ENCODE results near the gene MYCT1.
"Not testable (repeated sequence)": the region's sequence is repeated elsewhere in the genome, so short reads cannot be mapped to it uniquely, and the experiment has no call there.

The MYCT1 gene, protein sequence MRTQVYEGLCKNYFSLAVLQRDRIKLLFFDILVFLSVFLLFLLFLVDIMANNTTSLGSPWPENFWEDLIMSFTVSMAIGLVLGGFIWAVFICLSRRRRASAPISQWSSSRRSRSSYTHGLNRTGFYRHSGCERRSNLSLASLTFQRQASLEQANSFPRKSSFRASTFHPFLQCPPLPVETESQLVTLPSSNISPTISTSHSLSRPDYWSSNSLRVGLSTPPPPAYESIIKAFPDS

DNA sequence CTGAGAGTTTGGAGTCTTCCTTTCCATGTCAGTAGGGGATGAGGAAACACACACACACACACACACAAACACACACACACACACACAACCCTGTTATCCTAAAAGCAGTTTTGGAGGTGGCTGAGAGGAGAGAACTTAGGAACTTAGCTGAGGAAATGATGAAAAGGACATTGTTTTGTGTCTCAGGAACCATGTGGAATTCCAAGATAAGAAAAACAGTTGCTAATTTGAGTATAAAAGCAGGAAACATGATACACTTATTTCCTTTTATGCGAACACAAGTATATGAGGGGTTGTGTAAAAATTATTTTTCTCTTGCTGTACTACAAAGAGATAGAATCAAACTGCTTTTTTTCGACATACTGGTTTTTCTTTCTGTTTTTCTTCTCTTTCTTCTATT lies at the start of gene MYCT1:
Gene MYCT1 (plus strand): TSS at position 264 of the 400 bp plus-strand sequence. CDS start 6 bp downstream, at position 270.
- FAIRE-seq (no peak), DNase-seq (ENCODE audit: insufficient read length, low spot score) (no peak)
- TF ChIP-seq POLR2A (IDR thresholded peaks at IDR 0.05; ENCODE audit: low read depth, low read length) = no peak

DNA sequence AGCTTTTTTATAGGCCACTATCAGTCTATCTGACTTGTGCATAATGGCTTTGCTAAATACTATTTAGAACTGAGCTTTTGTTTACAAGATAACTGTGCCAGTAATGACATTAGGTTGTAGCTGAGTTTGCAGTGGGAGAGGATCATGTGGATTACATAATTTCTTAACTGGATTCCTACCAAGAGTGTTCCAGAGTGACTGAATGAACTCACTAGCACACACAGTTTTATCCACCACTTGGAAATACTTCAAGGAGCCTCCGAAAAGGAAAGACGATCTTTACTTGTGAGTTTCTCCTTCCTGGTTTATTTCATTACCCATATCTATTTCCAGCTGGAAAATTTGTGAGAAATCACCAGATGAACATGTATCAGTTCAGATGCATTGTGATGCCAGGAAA lies 49.6 kb upstream of the MYCT1 start:
- DNase-seq (ENCODE audit: insufficient read length, low spot score) = no peak
- no peak for TF ChIP-seq POLR2A (IDR thresholded peaks at IDR 0.05; ENCODE audit: low read depth, low read length)
- FAIRE-seq = no peak

DNA sequence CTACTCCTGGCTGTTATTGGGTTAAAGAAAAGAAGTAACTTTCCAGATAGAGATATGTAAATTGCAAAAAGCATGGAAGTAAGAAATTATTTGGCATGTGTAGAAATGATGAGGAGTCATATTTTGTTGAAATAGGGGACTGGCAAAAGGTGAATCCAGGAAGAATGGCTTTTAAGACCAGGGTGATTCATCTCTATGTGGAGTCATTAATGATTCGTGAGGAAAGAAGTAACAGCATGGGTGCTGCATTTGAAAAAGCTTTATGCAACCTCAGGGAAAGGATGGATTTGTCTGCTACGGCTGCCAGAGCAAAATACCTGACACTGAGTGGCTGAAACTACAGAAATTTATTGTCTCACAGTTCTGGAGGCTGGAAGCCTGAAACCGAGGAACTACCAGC lies 45.7 kb upstream of the MYCT1 start:
- no peak for TF ChIP-seq POLR2A (IDR thresholded peaks at IDR 0.05; ENCODE audit: low read depth, low read length)
- FAIRE-seq (no peak), DNase-seq (ENCODE audit: insufficient read length, low spot score) (no peak)

DNA sequence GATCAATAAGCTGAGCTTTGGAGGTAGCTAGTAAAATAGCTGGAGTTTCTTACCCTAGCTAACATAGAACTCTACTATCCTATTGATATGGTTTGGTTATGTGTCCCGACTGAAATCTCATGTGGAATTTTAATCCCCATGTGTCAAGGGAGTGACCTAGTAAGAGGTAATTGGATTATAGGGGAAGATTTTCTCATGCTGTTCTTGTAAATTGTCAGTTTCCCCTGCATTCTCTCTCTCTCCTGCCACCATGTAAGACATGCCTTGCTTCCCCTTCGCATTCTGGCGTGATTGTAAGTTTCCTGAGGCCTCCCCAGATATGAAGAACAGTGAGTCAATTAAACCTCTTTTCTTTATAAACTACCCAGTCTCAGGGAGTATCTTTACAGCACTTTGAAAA lies 35.9 kb upstream of the MYCT1 start:
- FAIRE-seq (no peak), DNase-seq (ENCODE audit: insufficient read length, low spot score) (no peak)
- TF ChIP-seq POLR2A (IDR thresholded peaks at IDR 0.05; ENCODE audit: low read depth, low read length) = no peak

DNA sequence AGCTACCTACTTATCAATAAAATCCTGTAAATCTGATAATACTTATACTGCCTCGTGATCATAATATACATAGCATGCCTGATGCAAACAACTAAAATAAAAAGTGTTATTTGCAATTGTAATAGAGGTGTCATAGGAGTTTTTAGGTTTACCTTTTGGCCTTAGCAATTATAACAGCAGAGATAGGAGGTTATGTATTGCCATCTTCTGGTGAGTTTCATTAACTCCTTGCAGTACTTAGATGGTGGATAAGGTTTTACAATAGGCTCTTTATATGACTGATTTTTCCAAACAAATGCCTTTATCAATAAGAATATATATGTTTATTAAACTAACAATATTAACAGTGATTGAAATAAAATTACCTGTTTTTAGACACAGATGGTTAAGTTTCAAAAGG lies 27.8 kb upstream of the MYCT1 start:
- DNase-seq (ENCODE audit: insufficient read length, low spot score) (no peak), FAIRE-seq (no peak)
- TF ChIP-seq POLR2A (IDR thresholded peaks at IDR 0.05; ENCODE audit: low read depth, low read length) = no peak

DNA sequence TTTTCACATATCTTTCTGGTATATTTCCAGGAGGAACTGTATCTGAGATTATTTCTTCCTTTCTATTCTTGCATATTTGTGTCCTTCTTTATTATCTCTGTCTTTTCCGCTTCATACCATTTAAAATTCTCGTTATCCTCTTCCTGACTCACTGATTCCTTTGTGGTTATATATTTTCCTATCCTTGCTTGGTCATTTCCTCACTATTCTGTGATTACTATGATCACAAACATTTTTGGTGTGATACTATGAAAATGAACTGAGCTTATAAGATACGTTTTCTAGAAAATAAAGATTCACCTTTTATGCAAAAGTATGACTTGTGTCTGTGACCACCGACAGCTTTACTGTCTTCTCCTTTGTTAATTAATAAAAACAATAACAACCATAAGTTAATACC lies 26.5 kb upstream of the MYCT1 start:
- FAIRE-seq = no peak
- no peak for TF ChIP-seq POLR2A (IDR thresholded peaks at IDR 0.05; ENCODE audit: low read depth, low read length)

DNA sequence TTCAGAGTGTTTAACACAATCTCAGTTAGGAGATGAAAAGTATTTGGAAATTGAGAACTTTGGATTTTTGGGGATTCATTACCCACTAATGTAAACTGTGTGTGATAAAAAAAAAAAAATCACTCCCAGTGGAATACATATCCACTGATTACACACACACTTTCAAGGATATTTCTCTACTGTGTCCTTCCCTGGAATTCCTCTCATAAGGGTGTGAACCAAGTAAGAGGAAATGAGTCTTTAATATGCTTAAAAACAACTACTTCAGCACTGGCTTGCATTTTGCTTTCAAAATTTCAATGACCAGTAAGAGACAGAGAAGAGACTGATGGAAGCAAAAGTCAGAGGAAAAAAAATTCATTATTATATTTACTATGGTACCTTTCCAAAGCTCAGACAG lies 24.5 kb upstream of the MYCT1 start:
- no peak for TF ChIP-seq POLR2A (IDR thresholded peaks at IDR 0.05; ENCODE audit: low read depth, low read length)
- FAIRE-seq (no peak), DNase-seq (ENCODE audit: insufficient read length, low spot score) (no peak)

More for the DNA sequence above, 26.5 kb upstream of the MYCT1 start:
- no peak for DNase-seq (ENCODE audit: insufficient read length, low spot score)

DNA sequence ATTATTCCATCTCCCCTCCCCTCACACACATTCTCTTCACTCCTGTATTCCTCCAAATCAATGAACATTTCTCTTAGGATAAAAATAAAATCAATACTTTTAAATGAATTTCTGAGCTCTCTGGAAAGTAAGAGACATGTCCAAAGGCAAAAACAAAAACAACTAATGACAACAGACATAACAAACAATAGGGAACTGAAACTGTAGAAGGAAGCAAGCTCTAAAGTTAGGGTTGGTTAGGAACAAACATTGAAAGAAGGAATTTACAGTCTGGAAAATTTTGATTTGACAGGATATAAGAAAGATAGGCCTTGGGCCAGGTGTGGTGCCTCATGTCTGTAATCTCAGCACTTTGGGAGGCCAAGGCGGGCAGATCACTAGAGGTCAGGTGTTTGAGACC lies 17.5 kb upstream of the MYCT1 start:
- no peak for TF ChIP-seq POLR2A (IDR thresholded peaks at IDR 0.05; ENCODE audit: low read depth, low read length)
- no peak for DNase-seq (ENCODE audit: insufficient read length, low spot score)
- no peak for FAIRE-seq

DNA sequence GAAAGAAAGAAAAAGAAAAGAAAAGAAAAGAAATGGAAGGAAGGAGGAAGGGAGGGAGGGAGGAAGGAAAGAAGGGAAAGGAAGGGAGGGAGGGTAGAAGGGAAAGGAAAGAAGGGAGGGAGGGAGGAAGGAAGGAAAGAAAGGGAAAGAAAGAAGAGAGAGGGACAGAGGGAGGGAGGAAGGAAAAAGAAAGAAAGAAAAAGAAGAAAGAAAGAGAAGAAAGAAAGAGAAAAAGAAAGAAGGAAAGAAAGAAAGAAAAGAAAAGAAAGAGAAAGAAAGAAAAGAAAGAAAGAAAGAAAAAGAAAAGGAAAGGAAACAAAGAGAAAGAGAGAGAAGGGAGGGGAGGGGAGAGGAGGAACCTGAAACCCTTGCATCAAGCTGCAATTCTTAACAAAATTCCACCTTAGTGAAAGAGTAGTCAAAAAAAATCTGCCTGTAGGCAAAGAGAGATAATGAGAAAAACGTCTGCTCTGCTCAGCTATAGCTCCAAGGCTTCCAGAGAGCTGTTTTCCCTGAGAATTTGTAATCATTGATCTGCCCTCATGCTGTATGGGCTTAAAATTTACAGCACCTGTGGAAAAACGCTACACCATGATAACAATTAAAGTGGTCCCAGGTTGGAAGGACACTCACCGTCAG lies 16.7 kb upstream of the MYCT1 start:
- DNase-seq (ENCODE audit: insufficient read length, low spot score) = no peak
- FAIRE-seq = no peak
- no peak for TF ChIP-seq POLR2A (IDR thresholded peaks at IDR 0.05; ENCODE audit: low read depth, low read length)

DNA sequence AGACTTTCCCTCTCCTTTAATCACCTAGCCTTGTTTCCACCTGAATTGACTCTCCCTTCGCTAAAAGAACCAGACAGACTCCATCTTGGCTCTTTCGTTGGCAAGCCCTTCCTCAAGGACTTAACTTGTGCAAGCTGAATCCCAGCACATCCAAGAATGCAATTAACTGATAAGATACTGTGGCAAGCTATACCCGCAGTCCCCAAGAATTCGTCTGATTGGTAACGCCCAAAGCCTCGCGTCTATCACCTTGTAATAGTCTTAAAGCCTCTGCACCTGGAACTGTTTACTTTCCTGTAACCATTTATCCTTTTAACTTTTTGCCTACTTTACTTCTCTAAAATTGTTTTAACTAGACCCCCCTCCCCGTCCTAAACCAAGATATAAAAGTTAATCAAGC lies 15.6 kb upstream of the MYCT1 start:
- FAIRE-seq (no peak), DNase-seq (ENCODE audit: insufficient read length, low spot score) (no peak)
- TF ChIP-seq POLR2A (IDR thresholded peaks at IDR 0.05; ENCODE audit: low read depth, low read length) = no peak

DNA sequence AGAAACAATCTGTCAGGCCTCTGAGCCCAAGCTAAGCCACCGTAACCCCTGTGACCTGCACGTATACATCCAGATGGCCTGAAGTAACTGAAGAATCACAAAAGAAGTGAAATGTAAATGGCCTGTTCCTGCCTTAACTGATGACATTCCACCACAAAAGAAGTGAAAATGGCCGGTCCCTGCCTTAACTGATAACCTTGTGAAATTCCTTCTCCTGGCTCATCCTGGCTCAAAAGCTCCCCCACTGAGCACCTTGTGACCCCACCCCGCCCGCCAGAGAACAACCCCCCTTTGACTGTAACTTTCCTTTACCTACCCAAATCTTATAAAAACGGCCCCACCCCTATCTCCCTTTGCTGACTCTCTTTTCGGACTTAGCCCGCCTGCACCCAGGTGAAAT lies 14.8 kb upstream of the MYCT1 start:
- DNase-seq (ENCODE audit: insufficient read length, low spot score); FAIRE-seq: not testable (repeated sequence)

DNA sequence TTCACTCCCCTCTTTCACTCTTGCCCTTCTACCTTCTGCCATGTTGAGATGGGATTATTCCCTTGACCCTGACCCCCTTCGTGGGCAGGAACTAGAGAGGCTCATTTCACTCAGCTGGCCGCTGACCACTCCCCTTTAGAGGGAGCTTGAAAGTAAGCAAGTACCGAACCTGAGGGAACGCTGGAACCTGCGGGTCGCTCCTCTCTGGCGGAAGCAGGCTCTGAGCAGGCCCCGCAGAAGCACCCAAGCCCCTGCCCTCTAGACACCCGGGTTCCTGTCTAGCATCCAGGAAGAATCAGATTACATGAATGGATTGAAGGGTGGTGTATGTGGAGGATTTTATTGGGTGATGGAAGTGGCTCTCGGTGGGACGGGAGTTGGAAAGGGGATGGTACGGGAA lies 11.9 kb upstream of the MYCT1 start:
- no peak for TF ChIP-seq POLR2A (IDR thresholded peaks at IDR 0.05; ENCODE audit: low read depth, low read length)
- DNase-seq (ENCODE audit: insufficient read length, low spot score) = no peak
- no peak for FAIRE-seq

DNA sequence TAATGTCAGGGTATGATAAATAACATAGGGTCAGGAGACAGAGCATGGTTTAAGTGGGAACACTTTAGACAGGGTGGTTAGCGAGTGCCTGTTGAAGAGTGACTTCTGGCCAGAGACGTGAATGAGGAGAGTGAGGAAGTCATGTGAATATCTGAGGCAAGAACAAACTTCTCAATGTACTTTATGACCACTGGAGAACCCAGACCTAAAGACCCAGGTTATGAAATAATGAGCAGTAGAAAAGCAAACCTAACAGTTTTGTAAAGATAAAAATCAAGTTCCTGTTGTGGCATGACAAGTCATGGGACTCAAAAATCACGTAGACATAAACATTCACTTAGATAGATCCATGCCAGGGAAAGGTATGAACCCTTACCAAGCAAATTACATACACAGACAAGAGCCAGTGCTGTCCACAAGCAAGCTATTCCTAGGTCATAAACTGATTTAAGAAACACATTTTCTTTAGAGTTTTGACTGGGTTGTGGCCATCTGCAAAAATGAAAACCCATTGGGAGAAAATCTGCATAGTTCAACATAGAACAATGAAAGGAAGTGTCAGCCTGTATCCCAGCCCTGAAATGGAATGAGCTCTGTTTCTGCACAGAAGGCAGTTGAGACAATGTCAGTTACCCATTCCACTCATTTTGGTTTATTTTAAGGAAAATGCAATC lies 2.2 kb upstream of the MYCT1 start:
- FAIRE-seq (no peak), DNase-seq (ENCODE audit: insufficient read length, low spot score) (no peak)
- TF ChIP-seq POLR2A (IDR thresholded peaks at IDR 0.05; ENCODE audit: low read depth, low read length) = no peak

DNA sequence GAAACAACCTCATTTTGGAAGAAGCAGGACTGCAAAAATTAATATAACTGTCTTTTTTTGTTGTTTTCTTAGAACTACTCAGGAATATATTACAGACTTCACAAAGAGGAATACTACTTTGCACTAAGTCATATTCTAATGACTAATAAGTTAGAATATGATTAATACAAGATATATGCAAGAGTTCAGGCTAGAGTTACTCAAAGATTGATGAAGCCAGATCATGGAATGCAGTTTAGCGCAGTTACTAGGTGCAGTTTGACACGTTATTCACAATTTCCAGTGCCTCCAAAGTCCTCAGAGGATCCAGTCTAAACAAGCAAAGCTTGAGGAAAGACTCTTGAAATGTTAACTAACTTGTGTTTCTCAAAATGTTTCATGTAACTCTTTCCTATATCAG lies 1.2 kb upstream of the MYCT1 start:
- no peak for DNase-seq (ENCODE audit: insufficient read length, low spot score)
- no peak for TF ChIP-seq POLR2A (IDR thresholded peaks at IDR 0.05; ENCODE audit: low read depth, low read length)
- no peak for FAIRE-seq

DNA sequence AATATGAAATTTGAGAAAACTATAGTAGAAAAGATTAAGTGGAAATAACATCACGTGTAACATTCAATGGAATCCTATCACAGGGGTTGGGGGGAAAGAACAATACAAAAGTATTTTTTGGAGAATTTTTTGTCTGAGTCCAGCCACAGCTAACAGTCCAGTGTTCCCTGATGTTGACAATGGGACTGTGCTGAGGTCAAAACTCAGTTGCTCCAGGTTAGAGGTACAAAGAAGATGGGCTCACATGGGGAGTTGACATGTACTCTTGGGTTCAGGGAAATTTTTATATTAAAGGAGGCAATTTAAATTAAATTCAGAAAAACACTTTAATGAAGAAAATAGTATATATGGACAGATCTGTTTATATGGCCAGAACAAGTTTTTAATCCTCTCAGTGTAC lies 995 bp downstream of the MYCT1 start:
- DNase-seq (ENCODE audit: insufficient read length, low spot score) (no peak), FAIRE-seq (no peak)
- no peak for TF ChIP-seq POLR2A (IDR thresholded peaks at IDR 0.05; ENCODE audit: low read depth, low read length)
